Cardiac muscle cell (in vitro differentiated cells and primary cell): ENCODE results near the gene COPS4. TPM values are rescaled to one million over a fixed set of nuclear protein-coding genes. Genes with fewer than 3 reads are reported as not detected.
"Not testable (repeated sequence)": the region's sequence is repeated elsewhere in the genome, so short reads cannot be mapped to it uniquely, and the experiment has no call there.

ENCODE experiments used
- DNase-seq, 2 donors: peaks; one replicate each; pipeline versions ENCODE4 v3.0.0 to v3.0.0-alpha.2; 2010 to 2017; ENCODE audit warnings: low read depth in 1 of 2, low spot score in 1 of 2
- H3K27ac ChIP-seq: fragments of 200-600 bp; sonication (generic); 2 replicates; pipeline ENCODE4 v1.5.1; 2016
- H3K27me3 ChIP-seq: fragments of 200-600 bp; sonication (generic); 2 replicates; pipeline ENCODE4 v1.6.0; 2016; ENCODE audit warnings: control low read depth
- H3K36me3 ChIP-seq: fragments of 200-600 bp; sonication (generic); 2 replicates; pipeline ENCODE4 v1.5.1; 2016; ENCODE audit warnings: control low read depth
- H3K4me1 ChIP-seq: fragments of 200-600 bp; sonication (generic); 2 replicates; pipeline ENCODE4 v1.8.1; 2017; ENCODE audit warnings: low read depth, mild to moderate bottlenecking, mixed run types
- H3K4me3 ChIP-seq: fragments of 200-600 bp; sonication (generic); 2 replicates; pipeline ENCODE4 v1.5.1; 2016; ENCODE audit warnings: mild to moderate bottlenecking
- H3K9me3 ChIP-seq: fragments of 200-600 bp; sonication (generic); 2 replicates; pipeline ENCODE4 v1.5.1; 2017; ENCODE audit warnings: low read depth, mild to moderate bottlenecking, control low read depth
- CTCF ChIP-seq: IDR thresholded peaks from 2 replicates; pipeline ENCODE4 v1.5.1; 2012; ENCODE audit warnings: low read depth, mild to moderate bottlenecking, low read length
- polyA plus RNA-seq: library from polyadenylated mRNA; unstranded; fragments of >200 nt; fragmentation: Nextera tagmentation; extraction: Ambion mirVana; gene quantifications from 2 replicates; pipeline ENCODE4 v1.2.1, GENCODE V29; 2016
- total RNA-seq: library from RNA; depleted of rRNA; stranded (reverse); fragments of >200 nt; gene quantifications from 2 replicates; pipeline ENCODE4 v1.2.3, GENCODE V29; 2016

The COPS4 gene
- total and polyA plus RNA-seq, 2 experiments from 2014 or later: 39.9 to 101 TPM

GRCh38 chr4:83019794-83020494 lies 15.0 kb upstream of the COPS4 start:
- Histone ChIP-seq H3K4me3 (no peak overlapping the region), H3K27ac (no peak overlapping the region), H3K4me1 (no peaks in the 10 kb centered on the region), H3K27me3 (no peaks in the 10 kb centered on the region), H3K36me3 (no peaks in the 10 kb centered on the region), H3K9me3 (no peaks in the 10 kb centered on the region)
- no peak for TF ChIP-seq CTCF
- no peak for DNase-seq

GRCh38 chr4:83022724-83023450 lies 12.1 kb upstream of the COPS4 start:
- DNase-seq: peak in 1 of 2 donors; percentile 33
- TF ChIP-seq CTCF: no peak

GRCh38 chr4:83023599-83023998 lies 11.4 kb upstream of the COPS4 start:
- H3K4me3 ChIP-seq, H3K27ac ChIP-seq, H3K36me3 ChIP-seq, H3K9me3 ChIP-seq, H3K27me3 ChIP-seq, DNase-seq, H3K4me1 ChIP-seq: not testable (repeated sequence)

More at GRCh38 chr4:83022724-83023450, 12.1 kb upstream of the COPS4 start:
- Histone ChIP-seq H3K27me3 (no peaks in the 10 kb centered on the region), H3K27ac (no peak overlapping the region), H3K4me3 (no peak overlapping the region), H3K9me3 (no peaks in the 10 kb centered on the region), H3K4me1 (no peaks in the 10 kb centered on the region), H3K36me3 (no peaks in the 10 kb centered on the region)

GRCh38 chr4:83024233-83024632 lies 10.8 kb upstream of the COPS4 start:
- TF ChIP-seq CTCF: no peak
- Histone ChIP-seq H3K9me3 (no peaks in the 10 kb centered on the region), H3K36me3 (no peaks in the 10 kb centered on the region), H3K4me1 (no peaks in the 10 kb centered on the region), H3K4me3 (no peak overlapping the region), H3K27me3 (peaks cover 10% of the 10 kb centered on the region), H3K27ac (no peak overlapping the region)
- DNase-seq: no peak

- Histone ChIP-seq H3K4me3 (no peak overlapping the region), H3K27me3 (peaks cover 21% of the 10 kb centered on the region), H3K4me1 (no peaks in the 10 kb centered on the region), H3K36me3 (no peaks in the 10 kb centered on the region), H3K9me3 (no peaks in the 10 kb centered on the region), H3K27ac (no peak overlapping the region)
- no peak for TF ChIP-seq CTCF
- DNase-seq: no peak
Observed at GRCh38 chr4:83025563-83025962, 9.4 kb upstream of the COPS4 start.

GRCh38 chr4:83028976-83029375 lies 6.0 kb upstream of the COPS4 start:
- Histone ChIP-seq H3K27ac (no peak overlapping the region), H3K36me3 (no peaks in the 10 kb centered on the region), H3K27me3 (peaks cover 30% of the 10 kb centered on the region), H3K9me3 (no peaks in the 10 kb centered on the region), H3K4me1 (no peaks in the 10 kb centered on the region), H3K4me3 (no peak overlapping the region)
- no peak for TF ChIP-seq CTCF
- no peak for DNase-seq
